Ramos (cell line): ENCODE results near the gene CAVIN1.
"Not testable (repeated sequence)": the region's sequence is repeated elsewhere in the genome, so short reads cannot be mapped to it uniquely, and the experiment has no call there.

Source experiments
- in situ Hi-C: fragments of 300-500 bp; cut with MboI; formaldehyde crosslinking; loops from one replicate; pipeline ENCODE4 v1.14.3; 2022; ENCODE audit warnings: low sequenced_read_pairs; ENCODE audit not compliant: unreplicated experiment

The CAVIN1 gene

DNA sequence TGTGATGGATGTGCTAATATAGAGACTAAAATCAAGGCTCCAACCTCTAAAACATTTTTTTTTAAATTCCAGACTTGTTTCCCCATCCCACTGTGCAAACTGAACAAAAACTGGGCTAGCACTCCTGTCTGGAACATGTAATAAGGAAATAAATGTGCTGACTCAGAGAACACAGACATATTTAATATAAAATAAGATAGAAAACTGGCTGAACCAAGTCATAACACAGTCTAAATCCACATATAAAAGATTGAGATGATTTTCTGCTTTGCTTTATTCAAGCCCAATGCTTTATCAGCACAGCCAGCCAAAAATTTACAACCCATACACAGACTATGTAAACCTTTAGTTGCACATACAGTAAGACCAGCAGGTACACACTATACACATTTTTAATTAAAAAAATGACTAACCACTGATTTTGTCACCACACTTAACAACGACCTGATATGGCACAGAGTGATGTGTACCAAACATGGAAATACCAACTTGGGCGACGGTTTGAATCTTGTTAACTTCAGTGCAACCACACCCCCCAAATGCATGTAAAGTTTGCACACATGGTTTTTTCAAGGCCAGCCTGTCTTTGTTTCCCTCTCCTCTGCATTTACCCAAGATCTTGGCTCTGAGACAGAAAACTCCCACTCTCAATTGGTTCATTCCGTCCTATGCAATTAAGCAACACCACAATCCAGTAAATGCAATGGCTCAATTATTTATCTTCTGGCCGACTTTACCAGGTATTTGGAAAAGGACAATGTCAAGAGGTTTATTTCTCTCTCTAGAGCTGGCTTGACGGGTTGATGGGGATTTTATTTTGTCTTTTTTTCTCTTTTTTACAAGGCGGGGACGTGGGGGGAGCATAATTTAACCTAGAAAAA is 36.0 kb downstream of the CAVIN1 start:
- in situ Hi-C loops: no loop called here

DNA sequence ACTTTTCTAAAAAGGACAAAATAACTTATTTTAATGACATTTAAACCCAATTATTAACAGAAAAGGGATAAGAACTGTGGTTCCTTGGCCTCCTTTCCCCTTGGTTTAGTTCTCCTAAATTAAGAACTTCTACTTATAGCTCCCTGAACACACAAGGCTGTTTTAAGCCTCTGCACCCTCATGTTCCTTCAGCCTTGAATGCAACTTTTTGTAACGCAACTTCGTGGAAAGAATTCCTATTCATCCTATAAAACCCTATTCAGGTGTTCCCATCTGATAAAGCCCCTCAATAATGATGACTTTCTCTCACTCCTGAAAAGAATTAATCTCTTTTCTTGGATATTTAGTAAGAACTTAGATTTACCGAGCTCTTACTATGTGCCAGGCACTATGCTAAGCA is 41.2 kb downstream of the CAVIN1 start:
- in situ Hi-C loops: no loop called here

GRCh38 chr17:42380935-42381334 is 42.1 kb downstream of the CAVIN1 start:
- in situ Hi-C loops: no loop called here

- in situ Hi-C loops: no loop called here
Observed at GRCh38 chr17:42378959-42379594, 44.0 kb downstream of the CAVIN1 start.

- in situ Hi-C loops: no loop called here
Observed at GRCh38 chr17:42378359-42378958, 44.6 kb downstream of the CAVIN1 start.

DNA sequence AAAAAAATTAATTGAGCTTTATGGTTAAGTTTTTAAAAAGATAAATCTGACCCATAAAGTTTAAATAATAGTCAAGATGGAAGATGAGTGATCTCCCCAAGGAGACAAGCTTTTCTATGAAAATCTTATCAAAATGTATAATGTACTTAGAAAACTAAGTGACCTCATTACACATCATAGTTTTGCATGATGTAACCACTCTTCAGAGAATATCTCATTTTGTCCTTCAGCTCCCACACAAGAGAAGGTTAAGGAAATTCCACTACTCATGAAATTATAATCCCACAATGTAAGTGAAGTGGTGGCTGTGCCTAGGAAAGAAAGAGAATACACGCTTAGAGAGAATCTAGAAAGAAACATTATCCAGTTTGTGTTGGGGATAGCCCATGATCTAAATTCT is 49.2 kb downstream of the CAVIN1 start:
- in situ Hi-C loops: no loop called here

- in situ Hi-C loops: no loop called here
Observed at GRCh38 chr17:42372142-42372541, 50.9 kb downstream of the CAVIN1 start.

DNA sequence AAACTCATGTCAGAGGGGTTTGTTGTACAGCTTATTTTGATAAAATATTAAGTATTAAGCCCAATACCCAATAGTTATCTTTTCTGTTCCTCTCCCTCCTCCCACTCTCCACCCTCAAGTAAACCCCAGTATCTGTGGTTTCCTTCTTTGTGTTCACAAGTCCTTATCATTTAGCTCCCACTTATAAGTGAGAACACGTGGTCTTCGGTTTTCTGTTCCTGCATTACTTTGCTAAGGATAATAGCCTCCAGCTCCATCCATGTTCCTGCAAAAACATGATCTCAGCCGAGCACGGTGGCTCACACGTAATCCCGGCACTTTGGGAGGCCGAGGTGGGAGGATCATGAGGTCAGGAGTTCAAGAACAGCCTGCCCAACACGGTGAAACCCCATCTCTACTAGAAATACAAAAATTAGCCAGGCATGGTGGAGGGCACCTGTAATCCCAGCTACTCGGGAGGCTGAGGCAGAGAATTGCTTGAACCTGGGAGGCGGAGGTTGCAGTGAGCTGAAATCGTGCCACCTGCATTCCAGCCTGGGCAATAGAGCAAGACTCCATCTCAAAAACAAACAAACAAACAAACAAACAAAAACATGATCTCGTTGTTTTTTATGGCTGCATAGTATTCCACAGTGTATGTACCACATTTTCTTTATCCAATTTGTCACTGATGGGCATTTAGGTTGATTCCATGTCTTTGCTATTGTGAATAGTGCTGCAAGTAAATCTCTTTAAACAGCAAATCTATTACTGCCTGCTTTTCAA is 54.1 kb downstream of the CAVIN1 start:
- in situ Hi-C loops: not testable (repeated sequence)

DNA sequence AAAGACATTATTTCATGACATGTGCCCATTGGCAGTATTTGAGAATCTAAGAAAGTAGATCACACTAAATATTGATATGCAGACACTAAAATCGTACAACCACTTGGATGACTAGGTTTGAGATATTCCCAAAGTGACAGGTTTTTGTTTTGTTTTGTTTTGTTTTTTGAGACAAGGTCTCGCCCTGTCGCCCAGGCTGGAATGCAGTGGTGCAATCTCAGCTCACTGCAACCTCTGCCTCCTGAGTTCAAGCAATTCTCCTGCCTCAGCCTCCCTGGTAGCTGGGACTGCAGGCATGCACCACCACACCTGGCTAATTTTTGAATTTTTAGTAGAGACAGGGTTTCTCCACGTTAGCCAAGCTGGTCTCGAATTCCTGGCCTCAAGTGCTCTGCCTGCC is 54.7 kb downstream of the CAVIN1 start:
- in situ Hi-C loops: not testable (repeated sequence)

GRCh38 chr17:42366176-42367023 is 56.7 kb downstream of the CAVIN1 start:
- in situ Hi-C loops: not testable (repeated sequence)

- in situ Hi-C loops: no loop called here
Observed at GRCh38 chr17:42365136-42365535, 57.9 kb downstream of the CAVIN1 start.

DNA sequence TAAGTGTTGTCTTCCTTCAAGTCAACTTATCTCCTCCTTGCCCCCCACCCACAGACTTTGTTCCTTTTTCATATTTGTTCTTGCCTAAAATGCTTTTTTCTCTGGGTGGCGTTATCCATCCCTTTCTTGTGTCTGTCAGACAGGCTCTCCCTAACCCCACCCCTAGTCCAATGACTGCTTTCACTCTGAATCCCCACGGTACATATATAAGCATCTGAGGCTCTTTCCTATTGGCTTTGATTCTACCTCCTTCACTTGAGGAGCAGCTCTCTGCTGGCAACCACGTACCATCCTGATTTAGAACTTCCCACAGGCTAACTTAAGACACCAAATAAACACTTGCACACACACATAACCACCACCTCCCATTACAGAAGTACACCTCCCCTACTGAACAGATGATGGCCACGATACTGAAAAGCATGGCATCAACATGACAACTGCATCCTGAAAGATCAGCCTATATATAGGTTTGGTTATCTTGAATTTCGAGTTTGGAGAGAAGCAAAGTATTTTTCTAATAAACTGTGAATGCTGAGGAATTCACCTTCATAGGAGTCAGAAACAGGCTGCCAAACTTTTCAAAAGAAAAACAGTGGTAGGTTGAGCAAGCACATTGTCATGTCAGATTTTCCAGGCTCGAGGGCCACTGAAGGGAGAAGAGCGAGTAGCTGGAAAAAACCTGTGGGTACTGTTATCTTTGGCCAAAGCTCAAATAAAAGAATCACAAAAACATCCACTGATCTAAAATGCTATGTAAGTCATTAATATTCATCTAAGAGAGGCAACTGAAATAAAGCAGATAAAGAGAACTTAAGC is 59.1 kb downstream of the CAVIN1 start:
- in situ Hi-C loops: no loop called here

GRCh38 chr17:42363231-42363630 is 59.8 kb downstream of the CAVIN1 start:
- in situ Hi-C loops: no loop called here

GRCh38 chr17:42362245-42362961 is 60.7 kb downstream of the CAVIN1 start:
- in situ Hi-C loops: no loop called here

DNA sequence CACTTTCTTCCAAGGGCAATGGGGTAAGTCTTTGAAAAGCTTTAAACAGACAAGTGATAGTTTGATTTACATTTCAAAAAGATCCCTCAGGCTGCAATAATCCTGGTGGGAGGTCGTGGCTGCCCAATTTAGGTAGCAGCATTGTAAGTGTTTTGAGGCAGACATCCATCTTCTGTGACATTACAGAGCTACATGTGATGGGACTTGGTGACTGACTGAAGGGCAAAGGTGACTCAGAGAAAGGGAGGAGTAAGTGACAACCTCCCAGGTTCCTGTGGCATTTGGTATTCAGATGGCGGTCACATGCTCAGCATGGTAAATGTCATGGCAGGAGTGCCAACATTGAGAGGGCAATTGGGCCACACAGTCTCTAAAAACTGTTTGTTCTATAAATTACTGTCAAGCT is 61.3 kb downstream of the CAVIN1 start:
- in situ Hi-C loops: no loop called here

DNA sequence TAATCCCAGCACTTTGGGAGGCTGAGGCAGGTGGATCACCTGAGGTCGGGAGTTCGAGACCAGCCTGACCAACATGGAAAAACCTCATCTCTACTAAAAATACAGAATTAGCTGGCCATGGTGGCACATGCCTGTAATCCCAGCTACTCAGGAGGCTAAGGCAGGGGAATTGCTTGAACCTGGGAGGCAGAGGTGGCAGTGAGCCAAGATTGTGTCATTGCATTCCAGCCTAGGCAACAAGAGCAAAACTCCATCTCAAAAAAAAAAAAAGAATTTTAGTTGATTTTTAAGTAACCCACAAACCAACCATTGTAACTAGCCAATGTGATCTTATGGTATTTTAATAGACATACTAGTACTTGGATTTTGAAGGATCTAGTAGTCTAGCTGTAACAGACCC is 62.7 kb downstream of the CAVIN1 start:
- in situ Hi-C loops: not testable (repeated sequence)

GRCh38 chr17:42359133-42359532 is 63.9 kb downstream of the CAVIN1 start:
- in situ Hi-C loops: no loop called here

GRCh38 chr17:42358434-42358833 is 64.6 kb downstream of the CAVIN1 start:
- in situ Hi-C loops: no loop called here
